Hematopoietic multipotent progenitor cell treated with erythropoietin and hydrocortisone succinate and interleukin-3 and kit ligand, for 17 days (in vitro differentiated cells): ENCODE data around the gene CHST13.
"Not testable (repeated sequence)": the region's sequence is repeated elsewhere in the genome, so short reads cannot be mapped to it uniquely, and the experiment has no call there.

Experiments used
- DNase-seq: peaks from one replicate; pipeline ENCODE4 v3.0.0-alpha.2; 2015; ENCODE audit warnings: low spot score

The CHST13 gene

GRCh38 chr3:126554560-126555525, 30.9 kb downstream of the CHST13 start:
- DNase-seq, result no peak

DNA sequence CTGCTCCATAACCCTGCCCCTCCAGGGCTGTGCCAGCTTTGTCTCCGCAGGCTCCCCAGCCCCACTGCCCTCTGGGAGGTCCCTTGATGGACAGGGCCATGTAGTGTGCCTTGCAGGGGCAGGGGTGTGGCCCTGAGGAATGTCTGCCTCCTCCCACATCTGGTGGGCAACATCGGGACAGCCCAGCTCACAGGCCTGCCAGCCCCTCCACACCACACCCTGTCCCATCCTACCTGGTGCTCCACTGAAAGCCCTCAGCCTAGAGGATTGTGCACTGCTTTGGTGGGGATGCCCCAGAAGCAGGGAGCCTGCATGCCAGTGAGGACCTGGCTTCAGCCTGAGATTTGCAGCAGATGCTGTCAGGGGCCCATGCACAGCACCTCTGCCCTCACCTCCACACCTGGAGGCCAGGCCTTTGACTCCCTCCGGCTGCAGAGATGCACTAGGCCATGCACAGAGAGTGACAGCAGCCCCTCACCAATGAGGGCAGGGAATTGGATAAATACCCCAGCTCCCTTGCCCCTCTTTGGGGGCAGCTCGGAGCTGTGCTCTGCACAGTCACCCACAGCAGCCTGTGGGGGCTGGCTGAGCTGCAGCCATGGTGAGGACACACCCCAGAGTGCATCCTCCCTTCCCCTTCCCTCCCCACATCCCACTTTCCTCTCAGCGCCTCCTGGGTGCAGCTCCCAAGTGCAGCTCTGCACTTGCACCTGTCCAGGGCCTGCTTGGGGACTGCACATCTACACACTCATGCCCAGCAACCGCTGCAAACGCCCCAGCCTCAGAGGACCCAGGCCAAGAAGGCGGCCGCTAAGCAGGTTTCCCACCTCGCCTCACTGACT, 32.1 kb downstream of the CHST13 start:
- no peak for DNase-seq

DNA sequence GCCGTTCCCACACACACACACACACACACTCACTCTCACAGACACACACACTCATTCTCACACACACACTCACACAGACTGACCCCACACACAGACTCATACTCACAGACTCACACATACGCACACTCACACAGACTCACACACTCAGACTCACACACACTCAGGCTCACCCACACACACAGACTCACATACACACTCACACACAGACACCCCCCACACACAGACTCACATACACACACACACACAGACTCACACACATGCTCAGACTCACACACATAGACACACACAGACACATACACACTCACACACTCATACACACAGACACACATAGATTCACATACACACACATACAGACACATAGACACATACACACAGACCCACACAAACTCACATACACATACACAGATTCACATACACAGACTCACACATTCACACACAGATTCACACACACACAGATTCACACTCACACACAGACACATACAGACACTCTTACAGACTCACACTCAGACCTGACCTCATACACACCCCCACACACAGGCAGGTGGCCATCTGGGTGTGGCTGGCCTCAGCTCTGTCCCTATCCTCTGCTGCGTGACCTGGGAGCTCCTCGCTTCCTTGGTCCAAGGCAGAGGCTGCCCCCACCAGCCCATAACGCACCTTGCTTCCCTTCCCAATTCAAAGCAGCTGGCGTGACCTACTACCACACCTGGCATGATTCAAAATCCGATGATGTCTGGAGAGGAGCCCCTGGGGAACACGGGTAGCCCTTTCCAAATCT, 32.9 kb downstream of the CHST13 start:
- no peak for DNase-seq

GRCh38 chr3:126557415-126557745, 33.4 kb downstream of the CHST13 start:
- DNase-seq, result no peak

- no peak for DNase-seq
Measured at GRCh38 chr3:126557761-126558160, 33.8 kb downstream of the CHST13 start.

- no peak for DNase-seq
Measured at GRCh38 chr3:126558336-126559071, 34.5 kb downstream of the CHST13 start, which contains the start of gene C3orf22. Gene C3orf22, minus strand, starts transcription at chr3:126558932. Its CDS starts 5,542 bp downstream, at chr3:126553390.

GRCh38 chr3:126562737-126563276, 38.9 kb downstream of the CHST13 start:
- no peak for DNase-seq

DNA sequence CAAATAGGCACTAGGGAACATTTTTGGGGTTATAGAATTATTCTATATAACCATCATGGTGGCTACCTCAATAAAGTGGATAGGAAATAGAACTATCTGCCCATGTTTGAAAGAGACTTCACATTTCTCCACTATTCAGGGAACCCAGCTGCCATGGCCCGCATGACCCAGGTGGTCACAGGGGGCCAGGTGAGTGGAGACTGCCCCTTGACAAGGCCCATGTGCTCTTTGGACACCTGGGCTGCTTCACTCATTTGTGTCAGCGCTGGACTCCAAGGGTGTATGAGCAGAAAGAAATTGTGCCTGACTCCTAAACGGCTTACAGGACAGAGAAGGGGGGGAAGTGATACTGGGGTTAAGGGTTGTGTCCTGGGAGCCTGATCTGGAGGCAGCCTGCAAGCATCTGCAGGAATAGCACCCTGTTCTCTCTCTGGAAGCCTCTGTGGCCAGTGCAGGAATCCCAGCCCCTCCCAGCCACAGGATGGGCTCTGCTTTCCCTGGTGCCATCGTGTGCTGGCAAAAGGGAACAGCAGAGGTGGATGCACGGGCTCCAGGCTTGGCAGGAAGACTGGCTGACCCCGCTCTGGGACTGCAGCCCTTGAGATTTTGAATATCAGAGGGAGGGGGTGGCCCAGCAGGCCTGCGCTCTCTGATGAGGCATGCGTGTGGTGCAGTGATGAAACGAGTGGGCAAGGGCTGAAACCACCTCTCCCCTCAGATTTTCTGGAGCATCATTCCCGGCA, 43.9 kb downstream of the CHST13 start:
- no peak for DNase-seq

GRCh38 chr3:126568776-126569342, 44.9 kb downstream of the CHST13 start:
- DNase-seq, result no peak

DNA sequence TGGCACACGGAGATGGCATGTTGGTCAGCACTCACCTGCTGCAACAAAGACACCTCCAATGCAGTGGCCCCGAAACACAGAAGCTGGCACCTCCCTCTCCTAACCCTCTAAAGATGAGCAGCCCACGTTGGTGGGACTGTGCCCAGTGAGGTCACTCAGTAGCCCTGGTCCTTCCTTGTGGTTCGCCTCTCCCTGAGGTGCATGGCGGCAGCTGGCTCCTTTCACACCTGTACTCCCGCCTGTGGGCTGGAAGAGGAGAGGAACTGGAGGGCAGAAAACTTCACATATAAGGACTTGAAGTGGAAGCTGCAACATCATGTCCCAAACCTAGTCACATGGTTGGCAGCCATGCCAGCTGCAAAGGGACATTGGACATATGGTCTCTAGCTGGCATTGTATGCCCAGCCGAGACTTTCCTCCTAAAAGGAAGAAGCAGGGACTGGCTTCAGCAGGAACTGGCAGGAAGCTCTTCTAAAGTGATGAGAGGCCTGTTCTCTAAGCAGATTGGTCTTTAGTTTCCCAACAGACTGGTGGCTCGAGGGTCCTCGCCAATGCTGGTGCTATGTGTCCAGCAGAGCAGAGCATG, 45.5 kb downstream of the CHST13 start:
- no peak for DNase-seq

- no peak for DNase-seq
Measured at GRCh38 chr3:126570103-126570541, 46.2 kb downstream of the CHST13 start.

DNA sequence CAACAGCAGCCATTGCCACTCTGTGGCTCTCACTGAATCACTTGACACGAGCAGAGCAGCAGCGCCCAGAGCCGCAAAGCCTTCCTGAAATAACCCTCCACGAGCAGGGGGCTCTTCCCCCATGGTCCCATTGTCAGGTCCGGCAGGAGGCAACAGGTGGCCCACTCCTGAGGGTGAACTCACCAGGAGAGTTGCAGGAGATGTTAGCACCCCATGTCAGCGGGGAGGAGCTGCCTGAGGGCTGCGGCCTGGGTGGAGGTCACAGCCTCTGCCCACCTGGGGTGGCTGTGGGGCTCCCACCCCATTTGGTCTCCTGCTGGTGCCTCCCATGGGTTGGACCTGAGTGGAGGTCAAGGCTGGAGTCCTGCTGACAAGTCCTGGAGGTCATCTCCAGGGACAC, 47.1 kb downstream of the CHST13 start:
- DNase-seq, result no peak

DNA sequence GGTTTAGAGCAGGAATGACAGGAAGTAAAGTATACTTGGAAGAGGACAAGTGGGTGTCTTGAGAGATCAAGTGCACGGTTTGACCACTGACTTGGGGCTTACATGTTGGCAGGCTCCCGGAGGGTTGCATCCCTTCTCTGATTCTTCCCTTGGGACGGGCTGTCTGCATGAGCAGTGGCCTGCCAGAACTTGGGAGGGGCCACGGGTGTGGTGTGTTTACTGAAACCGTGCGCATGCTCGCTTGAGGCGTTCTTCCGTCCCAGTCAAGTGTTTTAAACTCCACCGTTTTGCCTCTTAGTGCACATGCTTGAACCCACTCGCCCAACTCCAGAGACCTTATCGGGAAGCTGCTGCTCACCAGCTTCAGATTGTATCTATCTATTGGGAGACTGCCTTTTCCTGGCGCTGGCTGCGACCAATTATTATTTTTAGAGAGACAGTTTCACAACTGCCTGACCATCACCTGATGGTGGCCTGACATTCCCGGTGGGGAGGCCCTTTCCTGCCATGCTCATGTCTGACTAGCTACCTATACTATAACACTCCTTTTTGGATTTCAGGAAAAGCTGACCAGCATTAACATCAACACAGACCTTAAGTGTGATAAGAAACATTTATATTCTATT, 49.6 kb downstream of the CHST13 start:
- no peak for DNase-seq

DNA sequence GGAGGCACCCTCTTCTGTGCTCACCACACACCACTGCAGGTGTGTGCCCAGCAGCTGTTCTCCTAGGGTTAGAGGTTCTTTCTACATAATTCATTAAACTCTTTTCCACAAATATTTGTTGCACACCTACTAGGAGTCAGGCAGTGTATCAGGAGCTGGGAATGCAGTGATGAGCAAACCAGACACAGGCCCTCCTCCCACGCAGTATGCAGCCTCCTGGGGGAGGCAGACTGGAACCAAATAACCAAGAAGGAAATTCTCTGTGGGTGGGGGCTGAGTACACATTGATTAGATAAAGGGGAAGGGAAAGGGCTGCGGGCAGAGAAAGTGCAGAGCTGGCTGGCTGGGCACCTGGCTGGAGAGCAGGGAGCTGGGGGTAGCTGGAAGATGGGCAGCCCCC, 53.3 kb downstream of the CHST13 start:
- DNase-seq, result no peak

DNA sequence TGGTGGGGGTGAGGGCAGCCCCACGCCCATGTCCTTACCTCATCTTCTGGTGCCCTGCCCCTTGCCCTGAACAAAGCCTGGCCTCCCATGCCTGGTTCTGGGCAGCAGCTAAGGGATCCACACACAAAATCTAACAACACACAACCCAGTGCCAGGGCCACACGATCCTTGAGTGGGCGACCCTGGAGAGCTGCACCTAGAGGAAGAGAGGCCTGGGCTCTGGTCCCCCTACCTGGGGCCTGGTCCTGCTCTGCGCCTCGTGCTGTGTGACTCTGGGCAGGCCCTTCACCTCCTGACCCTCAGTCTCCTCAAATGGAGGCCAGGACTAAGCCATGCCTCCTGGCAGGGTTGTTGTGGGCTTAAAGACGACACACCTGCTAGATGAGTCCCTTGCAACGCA, 54.7 kb downstream of the CHST13 start:
- DNase-seq, result no peak

GRCh38 chr3:126580746-126581145, 56.8 kb downstream of the CHST13 start:
- DNase-seq, result no peak

DNA sequence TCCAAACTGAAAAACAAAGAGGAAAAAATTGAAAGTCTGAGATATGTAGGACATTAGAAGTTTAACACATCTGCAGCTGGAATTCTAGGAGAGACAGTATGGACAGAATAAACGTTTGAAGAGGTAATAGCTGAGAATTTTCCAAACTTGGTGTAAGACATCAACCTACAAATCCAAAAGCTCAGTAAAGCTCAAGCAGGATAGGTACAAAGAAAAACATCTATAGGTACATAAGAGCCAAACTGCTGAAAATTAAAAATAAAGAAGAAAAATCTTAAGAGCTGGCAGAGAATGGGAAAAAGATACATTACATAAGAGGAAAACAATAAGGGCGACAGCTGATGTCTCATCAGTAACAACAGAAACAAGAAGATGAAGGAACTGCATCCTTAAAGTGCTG, 57.6 kb downstream of the CHST13 start:
- no peak for DNase-seq

DNA sequence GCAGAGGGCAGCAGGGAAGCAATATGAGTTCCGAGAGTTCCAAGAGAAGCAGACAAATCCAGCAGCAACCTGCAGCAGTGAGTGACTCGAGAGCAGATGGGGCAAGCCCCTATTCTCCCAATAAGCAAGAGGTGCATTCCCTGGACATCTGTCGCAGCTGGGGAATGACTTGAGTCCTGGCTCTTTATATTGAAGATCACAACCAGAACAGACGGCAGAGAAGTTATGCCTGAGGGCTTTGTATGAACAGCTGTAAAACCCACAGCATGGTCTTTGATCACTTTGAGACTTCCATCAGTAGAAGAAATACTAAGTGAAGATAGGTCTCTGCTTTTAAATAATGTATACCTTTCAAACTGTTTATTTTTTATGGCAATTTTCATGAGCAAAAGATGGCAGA, 58.4 kb downstream of the CHST13 start:
- no peak for DNase-seq

GRCh38 chr3:126591515-126591914, 67.6 kb downstream of the CHST13 start:
- not testable (repeated sequence) for DNase-seq
